Esophagus mucosa (tissue), 1 donor: ENCODE results near the gene MFSD6. TPM values are rescaled to one million over a fixed set of nuclear protein-coding genes. Genes with fewer than 3 reads are reported as not detected.
A peak's percentile ranks its signal among the peaks of the same experiment; 100 is the strongest.
"Not testable (repeated sequence)": the region's sequence is repeated elsewhere in the genome, so short reads cannot be mapped to it uniquely, and the experiment has no call there.

Source experiments
- ATAC-seq: fragments of 200-7000 bp; cut with Tn5 transposase; one replicate; pipeline ENCODE4 v1.9.1; 2020
- total RNA-seq: library from RNA; stranded (reverse); gene quantifications from one replicate; pipeline ENCODE4 v1.2.4, GENCODE V29; 2023
- donor health status: DM: yes; HTN: yes; CAD: no.

MFSD6 gene
- total RNA-seq, 1 donor from 2014 or later: 59.2 TPM

DNA sequence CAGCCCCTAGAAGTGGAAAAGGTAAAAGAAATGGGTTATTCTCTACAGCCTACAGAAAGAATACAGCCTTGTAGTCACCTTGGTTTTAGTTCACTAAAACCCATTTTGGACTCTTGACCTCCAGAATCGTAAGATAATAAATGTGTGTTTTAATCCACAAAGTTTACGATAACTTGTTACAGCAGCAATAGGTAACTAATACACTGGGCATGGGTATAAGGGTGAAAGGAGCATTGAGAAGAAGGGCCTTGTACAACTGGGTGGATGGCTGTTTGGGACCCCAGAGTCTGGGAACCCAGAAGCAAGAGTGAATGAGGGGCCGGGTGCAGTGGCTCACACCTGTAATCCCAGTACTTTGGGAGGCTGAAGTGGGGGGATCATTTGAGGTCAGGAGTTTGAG is 2.2 kb upstream of the MFSD6 start:
- ATAC-seq: no peak

DNA sequence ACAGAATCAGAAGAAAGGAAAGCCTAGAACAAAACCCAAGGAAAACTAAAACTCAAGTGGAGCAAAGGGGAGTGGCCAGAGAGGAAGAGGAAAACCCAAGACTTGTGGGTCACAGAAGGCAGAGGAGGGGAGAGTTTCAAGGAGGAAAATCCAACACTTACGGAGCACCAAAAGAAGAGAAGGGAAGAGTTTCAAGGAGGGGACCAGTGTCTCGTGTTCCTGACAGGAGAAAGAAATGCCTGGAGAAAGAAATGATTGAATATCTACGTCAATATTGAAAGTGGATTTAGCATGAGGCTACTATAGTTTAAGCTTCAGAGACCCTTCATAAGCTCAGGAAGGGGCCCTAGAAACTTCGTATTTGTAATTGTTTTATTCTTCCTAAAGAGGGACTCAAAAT is 1.4 kb upstream of the MFSD6 start:
- ATAC-seq: no peak

DNA sequence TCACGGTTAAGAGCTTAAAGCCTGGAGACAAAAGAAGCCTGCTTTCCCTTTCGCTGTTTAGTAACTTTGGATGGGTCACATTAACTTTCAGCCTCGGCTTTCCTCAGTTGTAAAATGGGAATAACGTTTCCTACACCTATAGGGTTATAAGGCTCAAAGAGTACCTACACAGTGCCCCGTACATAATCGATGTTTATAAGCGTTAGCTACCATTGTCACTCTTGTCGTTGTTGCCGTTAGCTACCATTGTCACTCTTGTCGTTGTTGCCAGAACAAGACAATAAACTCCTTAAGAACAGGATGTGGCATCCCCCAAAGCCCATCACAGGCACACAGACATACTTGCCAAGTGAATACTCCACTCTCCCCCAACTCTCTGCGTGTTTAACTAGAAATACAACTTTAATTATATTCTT is 901 bp upstream of the MFSD6 start:
- no peak for ATAC-seq

DNA sequence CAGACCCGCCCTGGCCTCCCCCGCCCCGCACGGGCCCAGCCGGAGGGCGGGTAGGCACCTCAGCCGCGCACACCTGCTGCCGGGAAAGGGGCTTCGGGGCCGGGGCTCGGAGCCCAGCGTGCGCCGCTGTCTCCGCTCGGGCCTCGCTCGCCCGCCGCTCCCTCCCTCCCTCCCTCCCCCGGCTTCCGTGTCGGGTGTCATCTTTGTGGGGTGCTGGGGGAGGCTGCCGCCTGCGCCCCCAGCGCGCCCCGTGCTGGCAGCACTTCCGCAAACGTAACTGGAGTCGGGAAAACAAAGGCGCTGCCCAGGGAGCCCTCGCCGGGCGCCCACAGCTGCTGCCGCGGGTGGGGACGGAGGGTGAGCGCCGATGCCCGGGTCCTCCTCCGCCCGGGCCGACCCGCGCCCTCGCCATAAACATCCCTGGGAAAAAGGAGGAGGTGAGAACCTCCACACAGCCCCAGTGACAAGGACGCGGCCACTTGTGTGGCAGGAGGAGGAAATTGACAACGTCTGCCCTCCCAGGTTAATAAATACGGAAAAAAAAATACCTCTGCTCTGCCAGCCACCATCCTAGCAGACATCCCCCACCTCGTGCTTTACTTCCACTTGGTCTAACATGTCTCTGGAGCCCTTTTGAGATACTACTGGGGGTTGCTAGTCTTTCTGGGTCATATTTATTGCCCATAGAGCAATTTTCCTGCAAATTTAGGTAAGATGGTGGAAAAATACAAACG is 550 bp downstream of the MFSD6 start:
- peak; percentile 54 for ATAC-seq

DNA sequence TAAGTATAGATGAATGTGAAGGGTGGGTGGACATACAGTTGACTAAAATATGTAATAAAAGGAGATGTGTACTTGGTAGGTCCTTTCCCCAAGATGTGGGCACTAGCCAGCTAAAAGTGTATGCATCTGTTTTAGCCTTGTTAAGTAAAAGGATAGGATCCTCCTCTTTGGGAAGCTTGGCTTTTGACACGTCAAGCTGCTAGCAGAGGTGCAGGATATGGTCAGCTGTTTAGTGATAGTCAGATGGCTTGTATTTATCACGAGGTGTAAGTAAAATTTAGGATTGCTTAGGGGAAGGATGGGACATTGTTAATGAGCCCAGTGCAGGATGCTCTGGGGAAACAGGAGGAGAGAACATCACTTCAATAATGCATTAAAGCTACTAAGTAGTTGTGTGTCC is 1.5 kb downstream of the MFSD6 start:
- ATAC-seq: no peak

DNA sequence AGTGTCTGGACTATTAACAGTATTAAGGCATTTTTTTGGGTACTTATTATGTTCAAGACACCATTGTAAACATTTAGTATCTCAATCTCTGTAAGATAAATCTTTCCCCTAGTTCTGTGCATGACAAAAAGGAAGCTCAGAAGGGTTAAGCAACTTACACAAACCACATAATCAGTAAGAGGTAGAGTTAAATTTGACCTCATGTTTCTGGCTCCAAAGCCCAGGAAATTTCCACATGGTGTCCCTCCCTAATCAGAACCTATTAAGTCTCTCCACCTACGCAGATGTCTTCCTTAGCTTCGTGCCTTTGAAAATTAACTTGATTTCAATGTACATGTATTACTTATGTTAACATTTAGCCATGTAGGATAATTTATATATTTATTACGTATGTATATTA is 2.0 kb downstream of the MFSD6 start:
- no peak for ATAC-seq

DNA sequence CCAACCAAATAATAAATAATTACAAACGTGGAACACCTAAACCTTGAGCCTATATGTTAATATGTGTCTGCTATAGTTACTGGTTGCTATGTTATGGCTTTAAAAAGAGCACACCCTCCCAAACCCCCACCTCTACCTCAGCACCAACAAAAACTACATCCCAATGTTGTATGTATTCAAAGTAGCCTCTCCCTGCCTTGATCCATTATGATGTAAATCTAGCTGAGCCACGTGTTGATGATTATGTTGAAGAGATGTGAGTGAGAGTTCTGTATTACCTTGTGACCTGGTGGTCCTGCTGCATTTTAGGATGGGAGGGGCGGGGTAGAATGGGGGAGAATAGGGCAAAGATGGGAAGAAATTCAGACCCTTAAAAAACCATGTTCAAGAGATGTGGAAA is 4.8 kb downstream of the MFSD6 start:
- ATAC-seq: no peak

DNA sequence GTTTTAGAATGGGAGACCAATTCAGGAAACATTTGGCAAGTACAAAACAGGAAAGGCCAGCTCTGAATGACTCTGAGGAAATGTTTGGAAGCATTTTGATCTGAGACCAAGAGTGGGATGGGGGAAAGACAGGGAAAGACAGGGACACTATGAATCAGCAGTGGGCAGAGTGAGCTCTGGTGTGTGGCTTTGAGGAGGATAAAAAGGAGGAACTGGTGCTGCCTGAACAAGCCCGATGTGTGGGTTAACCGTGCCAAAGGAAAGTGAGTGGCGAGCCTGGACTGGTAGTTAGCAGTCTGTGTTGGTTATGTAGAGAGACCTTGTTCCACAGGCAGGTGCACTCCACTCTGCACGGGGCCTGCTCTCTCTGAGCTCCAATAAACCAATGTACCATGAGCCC is 5.3 kb downstream of the MFSD6 start:
- ATAC-seq: peak; percentile 95

DNA sequence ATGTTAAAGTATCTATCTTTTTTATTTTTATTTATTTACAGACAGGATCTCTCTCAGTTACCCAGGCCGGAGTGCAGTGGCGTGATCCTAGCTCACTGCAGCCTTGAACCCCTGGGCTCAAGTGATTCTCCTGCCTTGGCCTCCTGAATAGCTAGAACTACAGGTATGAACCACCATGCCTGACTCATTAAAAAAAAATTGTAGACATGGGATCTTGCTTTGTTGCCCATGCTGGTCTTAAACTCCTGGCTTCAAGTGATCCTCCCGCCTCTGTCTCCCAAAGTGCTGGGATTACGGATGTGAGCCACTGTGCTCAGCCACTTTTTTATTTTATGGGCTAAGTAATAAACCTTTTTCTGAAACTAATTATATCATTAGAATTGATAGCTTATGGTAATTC is 7.1 kb downstream of the MFSD6 start:
- no peak for ATAC-seq

DNA sequence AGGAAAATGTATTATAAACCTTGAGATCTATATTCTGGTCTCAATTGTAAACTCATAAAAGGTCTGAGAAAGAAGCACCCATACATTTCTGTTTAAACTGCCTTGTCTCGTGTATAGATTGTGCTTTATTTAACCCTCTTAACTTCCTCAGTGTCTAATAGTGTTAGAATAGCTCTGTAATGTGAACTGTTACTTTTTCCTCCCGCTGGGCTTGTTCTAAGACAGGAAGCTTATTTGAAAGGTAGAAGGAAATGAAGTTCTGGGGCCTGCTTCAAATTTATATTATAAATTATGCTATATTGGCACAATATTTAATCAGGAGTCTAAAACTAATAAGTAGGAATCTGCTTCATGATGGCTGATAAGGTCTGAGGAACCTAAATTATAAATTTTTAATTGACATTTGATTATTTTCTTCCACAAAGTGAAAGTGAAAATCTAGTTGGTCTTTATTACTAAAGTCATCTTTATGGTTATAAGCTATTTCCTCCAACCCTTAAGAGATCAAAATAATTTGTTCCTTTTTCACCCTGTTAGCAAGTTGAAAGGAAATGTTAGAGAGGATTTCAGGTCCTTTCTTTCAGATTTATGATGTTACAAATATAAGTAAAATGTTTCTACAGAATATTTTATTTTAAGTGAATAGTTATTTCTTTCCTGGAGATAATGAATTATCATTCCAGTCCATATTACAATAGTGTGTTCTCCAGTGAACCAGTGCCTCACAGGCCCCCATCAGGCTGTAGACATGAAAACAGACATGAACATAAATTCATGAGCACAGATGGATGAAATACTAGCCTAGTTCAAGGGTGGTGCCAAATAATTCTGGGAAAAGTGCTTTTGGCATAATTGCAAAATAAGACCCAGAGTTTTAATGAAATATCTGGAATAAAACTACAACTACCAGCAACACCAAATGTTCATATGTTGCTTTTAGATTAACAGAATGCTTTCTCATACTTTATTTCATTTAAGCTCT is 7.9 kb downstream of the MFSD6 start:
- no peak for ATAC-seq

DNA sequence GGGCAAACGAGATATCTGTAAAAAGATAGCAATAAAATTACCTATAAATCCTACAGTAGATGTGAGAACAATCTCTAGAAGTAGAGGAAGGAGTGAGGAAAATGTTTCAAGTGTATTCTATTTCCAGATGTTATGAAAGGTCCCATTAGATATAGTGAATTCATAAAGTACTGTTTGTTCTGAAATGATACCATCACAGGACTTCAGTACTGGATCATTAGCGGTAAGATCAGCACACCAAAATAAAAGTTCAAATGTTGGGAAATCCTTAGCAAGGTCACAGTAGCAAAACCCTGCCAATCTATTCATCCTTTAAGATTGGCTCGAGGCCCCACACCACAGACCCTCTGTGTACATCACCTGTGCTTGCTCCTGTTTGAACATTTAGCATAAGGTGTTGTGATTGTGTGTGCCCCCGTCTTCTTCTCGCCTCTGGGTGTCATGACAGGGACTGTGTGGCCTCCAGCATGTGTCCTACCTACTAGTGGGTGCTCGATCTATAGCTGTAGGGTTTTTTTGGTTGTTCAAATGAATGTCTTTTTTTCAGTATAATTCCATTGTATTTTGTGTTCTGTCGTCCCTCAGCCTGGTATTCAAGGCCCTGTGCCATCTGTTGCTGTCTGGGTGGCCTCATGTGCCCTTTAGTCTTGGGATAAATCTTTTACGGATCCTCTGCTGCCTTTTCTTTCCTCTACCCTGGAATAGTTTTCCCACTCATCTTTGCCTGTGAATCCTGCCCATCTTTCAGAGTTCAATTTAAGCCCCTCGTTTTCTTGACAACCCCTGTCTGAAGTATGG is 9.1 kb downstream of the MFSD6 start:
- no peak for ATAC-seq

DNA sequence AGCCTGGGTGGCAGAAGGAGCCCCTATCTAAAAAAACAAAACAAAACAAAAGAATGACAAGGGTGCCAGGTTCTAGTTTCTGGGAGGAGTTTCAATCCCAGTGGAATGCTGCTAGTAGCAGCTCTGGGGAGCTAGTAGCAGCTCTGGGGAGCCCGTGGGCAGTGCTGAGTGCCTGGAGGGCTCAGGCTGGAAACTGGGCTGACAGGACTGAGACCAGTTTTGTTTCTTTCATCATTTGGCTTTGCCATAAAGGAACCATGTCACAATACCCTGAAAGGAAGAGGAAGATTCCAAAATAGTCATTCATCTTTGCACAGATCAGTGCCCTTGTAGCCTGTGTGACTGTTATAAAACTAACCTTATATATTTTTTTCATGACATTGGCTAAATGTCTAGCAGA is 10.6 kb downstream of the MFSD6 start:
- peak; percentile 94 for ATAC-seq

DNA sequence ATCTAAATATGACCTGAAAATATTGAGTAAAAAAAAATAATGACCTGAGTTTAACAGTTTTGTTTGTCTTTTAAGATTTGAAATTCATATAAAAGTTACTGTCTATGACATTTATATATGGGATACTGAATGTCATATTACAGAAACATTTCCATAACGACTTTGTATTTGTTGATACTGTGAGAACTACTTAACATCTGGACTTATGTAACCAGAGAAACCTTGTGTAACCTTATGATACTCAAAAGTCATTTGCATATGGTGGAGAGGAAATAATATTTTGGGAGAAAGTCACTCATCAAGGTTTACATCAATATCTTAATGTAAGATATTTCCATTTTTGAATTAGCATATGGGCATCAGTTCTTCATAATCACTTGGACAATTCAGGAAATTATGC is 12.6 kb downstream of the MFSD6 start:
- no peak for ATAC-seq

DNA sequence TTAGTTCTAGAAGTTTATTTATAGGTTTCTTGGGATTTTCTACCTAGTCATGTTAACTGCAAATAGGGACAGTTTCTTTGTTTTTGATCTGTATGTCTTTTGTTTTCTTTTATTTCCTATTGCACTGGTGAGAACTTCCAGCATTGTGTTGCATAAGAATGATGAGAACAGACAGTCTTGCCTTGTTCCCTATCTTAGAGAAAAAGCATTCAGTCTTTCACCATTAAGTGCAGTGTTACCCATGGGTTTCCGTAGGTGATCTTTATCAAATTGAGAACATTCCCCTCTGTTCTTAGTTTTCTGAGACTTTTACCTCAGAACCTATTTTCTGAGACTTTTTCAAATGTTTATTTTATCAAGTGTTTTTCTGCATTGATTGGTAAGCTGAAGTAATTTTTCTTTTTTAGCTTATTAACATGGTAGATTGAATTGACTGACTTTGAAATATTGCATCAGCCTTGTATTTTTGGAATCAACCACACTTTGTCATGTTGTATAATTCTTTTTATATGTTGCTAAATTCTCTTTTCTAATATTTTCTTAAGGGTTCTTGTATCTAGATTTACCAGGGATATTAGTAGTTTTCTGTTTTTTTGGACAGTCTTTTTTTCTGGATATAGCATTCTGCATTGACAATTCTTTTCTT is 17.2 kb downstream of the MFSD6 start:
- ATAC-seq: no peak

DNA sequence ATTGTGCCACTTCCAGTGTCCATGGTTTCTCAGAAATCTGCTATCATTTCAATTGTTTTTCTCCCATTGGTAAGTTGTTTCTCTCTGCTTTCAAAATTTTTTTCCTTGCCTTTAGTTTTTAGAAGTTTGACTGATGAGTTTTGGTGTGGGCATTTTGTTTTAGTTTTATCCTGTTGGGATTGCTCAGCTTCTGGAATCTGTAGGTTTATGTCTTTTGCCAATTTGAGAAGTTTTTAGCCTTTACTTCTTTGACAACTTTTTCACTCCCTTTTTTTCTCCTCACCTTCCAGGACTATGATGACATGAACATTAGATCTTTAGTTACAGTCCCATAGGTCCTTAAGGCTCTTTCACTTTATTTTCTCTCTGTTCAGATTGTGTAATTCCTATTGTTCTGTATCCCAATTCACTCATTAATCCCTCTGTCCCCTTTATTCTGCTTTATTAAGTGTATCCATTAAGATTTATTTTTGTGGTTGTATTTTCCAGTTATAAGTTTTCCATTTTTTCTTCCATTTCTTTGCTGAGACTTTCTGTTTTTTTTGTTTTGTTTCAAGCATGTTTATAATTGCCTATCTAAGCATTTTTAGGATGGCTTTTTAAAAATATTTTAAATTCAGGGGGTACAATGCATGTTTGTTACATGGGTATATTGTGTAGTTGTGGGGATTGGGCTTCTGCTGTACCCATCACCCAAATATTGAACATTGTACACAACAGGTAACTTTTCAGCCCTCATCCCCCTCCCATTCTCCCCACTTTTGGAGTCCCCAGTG is 17.9 kb downstream of the MFSD6 start:
- ATAC-seq: no peak

DNA sequence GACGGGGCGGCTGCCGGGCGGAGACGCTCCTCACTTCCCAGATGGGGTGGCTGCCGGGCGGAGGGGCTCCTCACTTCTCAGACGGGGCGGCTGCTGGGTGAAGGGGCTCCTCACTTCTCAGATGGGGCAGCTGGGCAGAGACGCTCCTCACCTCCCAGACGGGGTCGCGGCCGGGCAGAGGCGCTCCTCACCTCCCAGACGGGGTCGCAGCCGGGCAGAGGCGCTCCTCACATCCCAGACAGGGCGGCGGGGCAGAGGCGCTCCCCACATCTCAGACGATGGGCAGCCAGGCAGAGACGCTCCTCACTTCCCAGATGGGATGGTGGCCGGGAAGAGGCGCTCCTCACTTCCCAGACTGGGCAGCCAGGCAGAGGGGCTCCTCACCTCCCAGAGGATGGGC is 22.7 kb downstream of the MFSD6 start:
- not testable (repeated sequence) for ATAC-seq

DNA sequence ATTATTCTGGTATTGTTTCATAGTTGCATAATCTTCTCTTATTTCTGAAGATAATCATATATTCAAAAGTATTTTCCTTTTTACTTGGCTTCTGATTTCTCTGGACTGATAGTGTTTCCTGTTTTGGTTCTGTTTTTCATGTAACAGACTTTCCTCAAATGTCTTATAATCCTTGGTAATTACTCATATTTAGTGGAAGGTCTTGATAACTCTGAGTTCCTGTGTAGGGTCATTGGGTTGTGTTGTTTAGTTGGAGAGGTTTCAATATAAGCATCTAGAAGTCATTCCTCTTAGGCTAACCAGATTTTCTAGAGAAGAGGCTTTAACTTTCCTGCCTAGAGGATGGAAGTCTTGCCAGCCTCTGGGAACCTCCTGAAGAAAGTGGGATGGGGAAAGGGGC is 23.8 kb downstream of the MFSD6 start:
- no peak for ATAC-seq

DNA sequence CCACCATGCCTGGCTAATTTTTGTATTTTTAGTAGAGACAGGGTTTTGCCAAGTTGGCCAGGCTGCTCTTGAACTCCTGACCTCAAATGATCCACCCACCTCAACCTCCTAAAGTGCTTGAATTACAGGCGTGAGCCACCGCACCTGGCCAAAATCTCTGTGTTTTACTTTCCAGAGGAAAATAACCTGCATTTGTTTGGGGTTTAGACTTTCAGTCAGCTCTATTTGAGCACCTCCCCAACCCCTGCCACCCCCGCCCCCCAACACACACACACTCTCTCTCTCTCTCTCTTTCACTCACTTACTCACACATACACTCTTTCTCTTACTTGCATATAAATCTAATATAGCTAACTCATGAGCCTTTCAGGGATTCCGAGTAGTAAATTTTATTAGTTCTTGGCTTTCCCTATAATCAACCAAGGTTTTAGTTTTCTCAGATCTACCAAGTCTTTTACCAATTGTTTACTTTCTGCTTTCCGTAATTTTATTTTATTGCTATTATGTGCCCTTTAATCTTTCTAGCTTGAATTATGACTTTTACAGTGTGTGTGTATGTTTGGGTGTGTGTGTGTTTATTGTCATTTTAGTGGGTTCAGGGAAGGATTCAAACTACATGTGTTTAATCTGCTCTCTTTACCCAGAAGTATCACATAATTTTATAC is 24.5 kb downstream of the MFSD6 start:
- no peak for ATAC-seq

DNA sequence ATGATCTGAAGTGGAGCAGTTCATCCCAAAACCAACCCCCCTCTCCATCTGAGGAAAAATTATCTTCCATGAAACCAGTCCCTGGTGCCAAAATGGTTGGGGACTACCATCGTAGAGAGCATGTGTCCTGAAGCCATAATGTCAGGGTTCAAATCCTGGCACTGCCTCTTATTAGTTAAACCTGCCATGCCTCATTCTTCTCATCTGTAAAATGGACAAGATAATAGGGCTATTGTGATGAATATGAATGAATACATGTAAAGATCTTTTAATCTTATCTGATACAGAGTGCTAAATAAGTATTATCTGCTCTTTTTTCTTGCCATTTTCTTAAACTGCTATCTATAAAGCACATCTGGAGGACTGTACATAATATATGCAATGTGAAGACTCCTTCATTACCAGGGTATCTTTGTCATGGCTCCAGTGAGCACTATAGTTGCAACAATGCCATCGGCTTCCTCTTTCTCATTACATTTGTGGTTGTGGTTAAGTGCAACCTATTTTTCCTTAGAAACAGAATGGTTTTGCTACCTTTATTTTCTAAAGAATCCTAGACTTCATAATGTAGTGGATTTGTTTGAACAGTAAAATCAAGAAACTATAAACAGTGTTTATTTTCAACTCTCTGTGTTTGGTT is 27.0 kb downstream of the MFSD6 start:
- ATAC-seq: no peak

DNA sequence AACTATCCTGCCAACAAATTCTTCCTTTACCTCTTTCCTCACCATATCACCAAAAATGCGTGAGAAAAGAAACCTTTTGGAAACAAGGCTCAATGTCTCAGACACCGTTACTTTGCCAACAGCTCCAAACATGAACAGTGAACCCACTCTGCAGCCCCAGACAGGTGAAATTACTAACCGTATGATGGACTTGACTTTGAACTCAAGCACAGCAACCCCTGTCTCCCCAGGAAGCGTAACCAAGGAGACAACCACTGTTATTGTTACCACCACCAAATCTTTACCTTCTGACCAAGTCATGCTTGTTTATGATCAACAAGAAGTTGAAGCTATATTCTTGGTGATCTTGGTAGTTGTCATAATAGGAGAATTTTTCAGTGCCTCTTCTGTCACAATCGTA is 28.4 kb downstream of the MFSD6 start:
- no peak for ATAC-seq

DNA sequence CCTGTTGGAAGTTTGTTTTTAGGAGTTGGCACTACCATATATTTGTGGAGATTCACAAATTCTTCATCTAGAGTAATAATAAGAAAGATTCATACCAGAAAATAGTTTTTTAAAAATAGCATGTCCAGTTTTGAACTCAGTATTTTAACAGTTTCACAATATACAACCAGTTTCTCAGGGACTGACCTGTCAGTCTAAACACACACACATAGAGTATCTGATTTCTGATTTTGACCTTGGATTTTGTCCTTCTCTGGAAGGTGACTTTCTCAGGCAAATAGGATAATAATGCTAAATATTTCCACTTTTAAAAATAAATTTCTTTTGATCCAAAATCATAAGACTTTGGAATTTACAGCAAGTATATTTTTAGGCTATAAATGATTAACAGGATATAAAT is 32.0 kb downstream of the MFSD6 start:
- no peak for ATAC-seq
